GM23338 (cell line): Measurements from ENCODE around the gene SLAMF8. TPM values are rescaled to one million over a fixed set of nuclear protein-coding genes. Genes with fewer than 3 reads are reported as not detected.

Source experiments
- ATAC-seq: fragments of 200-7000 bp; cut with Tn5 transposase; 3 replicates; pipeline ENCODE4 v1.9.1; 2020
- DNase-seq: peaks from one replicate; pipeline ENCODE4 v3.0.0-alpha.2; 2015; ENCODE audit warnings: low spot score
- H2AFZ ChIP-seq: fragments of 200-600 bp; sonication (generic); 2 replicates; pipeline ENCODE4 v1.8.0; 2016; ENCODE audit warnings: antibody characterized with exemption, mild to moderate bottlenecking, moderate library complexity
- H3F3A ChIP-seq: fragments of 200-600 bp; sonication (generic); replicated peaks from 2 replicates; pipeline ENCODE4 v1.8.0; 2017; ENCODE audit warnings: antibody characterized with exemption, mixed run types, low read depth
- H3K27ac ChIP-seq: fragments of 200-600 bp; sonication (generic); 2 replicates; pipeline ENCODE4 v1.6.1; 2016; ENCODE audit warnings: low read depth
- H3K27me3 ChIP-seq: fragments of 200-600 bp; sonication (generic); 2 replicates; pipeline ENCODE4 v1.8.0; 2016; ENCODE audit warnings: mild to moderate bottlenecking, mixed run types, moderate library complexity; ENCODE audit not compliant: insufficient read depth
- H3K36me3 ChIP-seq: fragments of 200-600 bp; sonication (generic); 2 replicates; pipeline ENCODE4 v1.8.0; 2016; ENCODE audit warnings: mild to moderate bottlenecking; ENCODE audit not compliant: insufficient read depth
- H3K4me1 ChIP-seq: fragments of 200-600 bp; sonication (generic); 2 replicates; pipeline ENCODE4 v1.8.0; 2016; ENCODE audit warnings: mild to moderate bottlenecking, moderate library complexity; ENCODE audit not compliant: insufficient read depth
- H3K4me2 ChIP-seq: fragments of 200-600 bp; sonication (generic); 2 replicates; pipeline ENCODE4 v1.7.1; 2017; ENCODE audit warnings: mixed run types
- H3K4me3 ChIP-seq: fragments of 200-600 bp; sonication (generic); 2 replicates; pipeline ENCODE4 v1.6.1; 2016; ENCODE audit warnings: mixed run types
- H3K79me2 ChIP-seq: fragments of 200-600 bp; sonication (generic); replicated peaks from 2 replicates; pipeline ENCODE4 v1.8.0; 2017; ENCODE audit warnings: mild to moderate bottlenecking; ENCODE audit not compliant: insufficient read depth
- H3K9me2 ChIP-seq: fragments of 200-600 bp; sonication (generic); 2 replicates; pipeline ENCODE4 v1.8.0; 2017; ENCODE audit not compliant: insufficient read depth
- H4K20me1 ChIP-seq: fragments of 200-600 bp; sonication (generic); replicated peaks from 2 replicates; pipeline ENCODE4 v1.8.0; 2017; ENCODE audit warnings: mild to moderate bottlenecking; ENCODE audit not compliant: insufficient read depth
- H3K27ac Mint-ChIP-seq: 2 replicates; pipeline ENCODE4 v1.8.0; 2020; ENCODE audit warnings: inconsistent platforms, mild to moderate bottlenecking, moderate library complexity, mixed read lengths
- H3K27me3 Mint-ChIP-seq: 3 replicates; pipeline ENCODE4 v1.8.0; 2022; ENCODE audit warnings: low read depth, mild to moderate bottlenecking, moderate library complexity, mixed read lengths, inconsistent platforms; ENCODE audit not compliant: insufficient read depth, poor library complexity
- H3K36me3 Mint-ChIP-seq: 3 replicates; pipeline ENCODE4 v1.8.0; 2021; ENCODE audit warnings: low read depth, mild to moderate bottlenecking, inconsistent platforms, moderate library complexity, mixed read lengths
- H3K4me1 Mint-ChIP-seq: 3 replicates; pipeline ENCODE4 v1.8.0; 2020; ENCODE audit warnings: mild to moderate bottlenecking, inconsistent platforms, mixed read lengths
- H3K4me3 Mint-ChIP-seq: 3 replicates; pipeline ENCODE4 v1.8.0; 2021; ENCODE audit warnings: moderate library complexity, mild to moderate bottlenecking, inconsistent platforms, mixed read lengths
- H3K9me3 Mint-ChIP-seq: 3 replicates; pipeline ENCODE4 v1.8.0; 2020; ENCODE audit warnings: moderate library complexity, mild to moderate bottlenecking, inconsistent platforms, mixed read lengths
- ETS1 ChIP-seq: IDR thresholded peaks from 2 replicates; pipeline ENCODE4 v1.6.1; 2016; ENCODE audit warnings: antibody characterized with exemption
- JUNB ChIP-seq: IDR thresholded peaks from one replicate; pipeline ENCODE4 v1.6.1; 2016; ENCODE audit warnings: antibody characterized with exemption; ENCODE audit not compliant: unreplicated experiment
- NANOG ChIP-seq: IDR thresholded peaks from 2 replicates; pipeline ENCODE4 v1.6.1; 2016; ENCODE audit warnings: antibody characterized with exemption, borderline replicate concordance
- POLR2AphosphoS5 ChIP-seq: IDR thresholded peaks from 2 replicates; pipeline ENCODE4 v1.6.1; 2016; ENCODE audit warnings: antibody characterized with exemption, low read depth
- REST ChIP-seq: IDR thresholded peaks from one replicate; pipeline ENCODE4 v1.6.1; 2018; ENCODE audit warnings: antibody characterized with exemption; ENCODE audit not compliant: unreplicated experiment
- STAT1 ChIP-seq: IDR thresholded peaks from one replicate; pipeline ENCODE4 v1.6.1; 2016; ENCODE audit warnings: antibody characterized with exemption; ENCODE audit not compliant: unreplicated experiment
- ZNF462 ChIP-seq: fragments of 250-450 bp; sonication (Bioruptor Pico); IDR thresholded peaks from 2 replicates; pipeline ENCODE4 v1.5.0; 2020; ENCODE audit warnings: mild to moderate bottlenecking, moderate library complexity
- polyA plus RNA-seq: library from polyadenylated mRNA; unstranded; fragments of >200 nt; fragmentation: Nextera tagmentation; extraction: Ambion mirVana; gene quantifications from 2 replicates; pipeline ENCODE4 v1.2.1, GENCODE V29; 2016
- total RNA-seq: library from RNA; depleted of rRNA; stranded (reverse); fragments of >200 nt; shearing (Covaris generic); gene quantifications from 2 replicates; pipeline ENCODE4 v1.2.3, GENCODE V29; 2014

Gene SLAMF8
- total and polyA plus RNA-seq, 2 experiments from 2014 or later = not detected

- H3K36me3 ChIP-seq = no peaks in the 10 kb centered on the region
- no peak overlapping the region for H3K4me3 ChIP-seq
- Mint-ChIP-seq H3K4me3 (no peak overlapping the region), H3K4me1 (no peaks in the 10 kb centered on the region), H3K27me3 (peaks cover 4% of the 10 kb centered on the region), H3K36me3 (no peaks in the 10 kb centered on the region), H3K27ac (no peak overlapping the region), H3K9me3 (no peaks in the 10 kb centered on the region)
- TF ChIP-seq POLR2AphosphoS5 = no peak
- no peak for TF ChIP-seq ZNF462 (CRISPR knock-in tag)
- TF ChIP-seq ETS1 = no peak
- no peak for TF ChIP-seq STAT1
- no peak for TF ChIP-seq JUNB
- TF ChIP-seq NANOG = no peak
- TF ChIP-seq REST = no peak
- H3K4me2 ChIP-seq = no peak overlapping the region
- no peaks in the 10 kb centered on the region for H3K4me1 ChIP-seq
- 0 out of 2 replicates have a peak, but pooled peaks cover 2% of the 10 kb centered on the region for H3K9me2 ChIP-seq
- H3F3A ChIP-seq = no peaks in the 10 kb centered on the region
- no peak overlapping the region for H3K27ac ChIP-seq
- H4K20me1 ChIP-seq = no peaks in the 10 kb centered on the region
- H3K79me2 ChIP-seq = no peaks in the 10 kb centered on the region
- no peaks in the 10 kb centered on the region for H3K27me3 ChIP-seq
- no peak for ATAC-seq
- DNase-seq = no peak
- no peak overlapping the region; the same call in 1 of the 2 replicates for H2AFZ ChIP-seq
Measured at GRCh38 chr1:159800177-159800930, 26.3 kb upstream of the SLAMF8 start.
